Glutamatergic neuron (in vitro differentiated cells): ENCODE results near the gene ATP13A3. TPM values are rescaled to one million over a fixed set of nuclear protein-coding genes. Genes with fewer than 3 reads are reported as not detected.
"Not testable (repeated sequence)": the region's sequence is repeated elsewhere in the genome, so short reads cannot be mapped to it uniquely, and the experiment has no call there.

Source experiments
- DNase-seq: peaks from one replicate; pipeline ENCODE4 v3.0.0; 2022
- H3K27ac Mint-ChIP-seq: one replicate; pipeline ENCODE4 v1.8.0; 2020; ENCODE audit warnings: mild to moderate bottlenecking, mixed read lengths, inconsistent platforms; ENCODE audit not compliant: unreplicated experiment
- H3K27me3 Mint-ChIP-seq: one replicate; pipeline ENCODE4 v1.8.0; 2020; ENCODE audit warnings: mild to moderate bottlenecking, moderate library complexity, mixed read lengths, inconsistent platforms; ENCODE audit not compliant: unreplicated experiment
- H3K36me3 Mint-ChIP-seq: one replicate; pipeline ENCODE4 v1.8.0; 2020; ENCODE audit warnings: mild to moderate bottlenecking, mixed read lengths, inconsistent platforms; ENCODE audit not compliant: unreplicated experiment
- H3K4me1 Mint-ChIP-seq: one replicate; pipeline ENCODE4 v1.8.0; 2020; ENCODE audit warnings: mild to moderate bottlenecking, low read depth, mixed read lengths, inconsistent platforms; ENCODE audit not compliant: unreplicated experiment
- H3K4me3 Mint-ChIP-seq: one replicate; pipeline ENCODE4 v1.8.0; 2020; ENCODE audit warnings: mild to moderate bottlenecking, mixed read lengths, inconsistent platforms; ENCODE audit not compliant: unreplicated experiment
- H3K9me3 Mint-ChIP-seq: one replicate; pipeline ENCODE4 v1.8.0; 2020; ENCODE audit warnings: mild to moderate bottlenecking, moderate library complexity, mixed read lengths, inconsistent platforms; ENCODE audit not compliant: unreplicated experiment
- CTCF ChIP-seq: fragments of 200-600 bp; sonication (generic); IDR thresholded peaks from one replicate; pipeline ENCODE4 v1.5.0; 2021; ENCODE audit not compliant: partially characterized antibody, unreplicated experiment
- total RNA-seq: library from RNA; stranded (reverse); fragmentation: NEBNext Ultra II Directional; extraction: Animal tissue kit (Norgen Biotek cat#: 25700); gene quantifications from one replicate; pipeline ENCODE4 v1.2.1, GENCODE V29; 2021; ENCODE audit not compliant: unreplicated experiment

The ATP13A3 gene
- total RNA-seq, 1 donor from 2014 or later = 41.6 TPM

GRCh38 chr3:194505791-194506415 lies 19.1 kb upstream of the ATP13A3 start:
- Mint-ChIP-seq H3K4me1 (no peaks in the 10 kb centered on the region), H3K27me3 (no peaks in the 10 kb centered on the region), H3K9me3 (no peaks in the 10 kb centered on the region), H3K4me3 (no peak overlapping the region), H3K27ac (no peak overlapping the region), H3K36me3 (no peaks in the 10 kb centered on the region)
- no peak for DNase-seq
- TF ChIP-seq CTCF = no peak

- H3K27me3 Mint-ChIP-seq = no peaks in the 10 kb centered on the region
- H3K4me1 Mint-ChIP-seq = no peaks in the 10 kb centered on the region
- no peak overlapping the region for H3K27ac Mint-ChIP-seq
- no peaks in the 10 kb centered on the region for H3K36me3 Mint-ChIP-seq
- no peaks in the 10 kb centered on the region for H3K9me3 Mint-ChIP-seq
- no peak overlapping the region for H3K4me3 Mint-ChIP-seq
- no peak for DNase-seq
- TF ChIP-seq CTCF = no peak
These were observed 18.1 kb upstream of the ATP13A3 start for GRCh38 chr3:194504861-194505260.

- H3K4me1 Mint-ChIP-seq = no peaks in the 10 kb centered on the region
- no peaks in the 10 kb centered on the region for H3K27me3 Mint-ChIP-seq
- no peak for DNase-seq
- no peaks in the 10 kb centered on the region for H3K36me3 Mint-ChIP-seq
- no peak for TF ChIP-seq CTCF
- no peak overlapping the region for H3K4me3 Mint-ChIP-seq
- no peaks in the 10 kb centered on the region for H3K9me3 Mint-ChIP-seq
- no peak overlapping the region for H3K27ac Mint-ChIP-seq
These were observed 17.3 kb upstream of the ATP13A3 start for GRCh38 chr3:194504146-194504545.

GRCh38 chr3:194503081-194503531 lies 16.3 kb upstream of the ATP13A3 start:
- H3K36me3 Mint-ChIP-seq = no peaks in the 10 kb centered on the region
- H3K27ac Mint-ChIP-seq = no peak overlapping the region
- H3K4me1 Mint-ChIP-seq = no peaks in the 10 kb centered on the region
- no peaks in the 10 kb centered on the region for H3K9me3 Mint-ChIP-seq
- TF ChIP-seq CTCF = no peak
- DNase-seq = no peak
- no peaks in the 10 kb centered on the region for H3K27me3 Mint-ChIP-seq
- H3K4me3 Mint-ChIP-seq = no peak overlapping the region

GRCh38 chr3:194500198-194500597 lies 13.4 kb upstream of the ATP13A3 start:
- DNase-seq = no peak
- H3K4me1 Mint-ChIP-seq = no peaks in the 10 kb centered on the region
- no peak overlapping the region for H3K27ac Mint-ChIP-seq
- no peak overlapping the region for H3K4me3 Mint-ChIP-seq
- no peaks in the 10 kb centered on the region for H3K9me3 Mint-ChIP-seq
- no peaks in the 10 kb centered on the region for H3K36me3 Mint-ChIP-seq
- H3K27me3 Mint-ChIP-seq = no peaks in the 10 kb centered on the region
- TF ChIP-seq CTCF = no peak

GRCh38 chr3:194499516-194499915 lies 12.7 kb upstream of the ATP13A3 start:
- H3K36me3 Mint-ChIP-seq, H3K4me3 Mint-ChIP-seq, H3K9me3 Mint-ChIP-seq, H3K27ac Mint-ChIP-seq, DNase-seq, H3K4me1 Mint-ChIP-seq, H3K27me3 Mint-ChIP-seq: not testable (repeated sequence)
